HG03457 (cell line): ENCODE results near the gene BTG2.

Source experiments
- ATAC-seq: cut with Tn5 transposase; IDR thresholded peaks from one replicate; pipeline ENCODE4 v1.9.1; 2021; ENCODE audit warnings: moderate number of reproducible peaks; ENCODE audit not compliant: unreplicated experiment

BTG2 gene

DNA sequence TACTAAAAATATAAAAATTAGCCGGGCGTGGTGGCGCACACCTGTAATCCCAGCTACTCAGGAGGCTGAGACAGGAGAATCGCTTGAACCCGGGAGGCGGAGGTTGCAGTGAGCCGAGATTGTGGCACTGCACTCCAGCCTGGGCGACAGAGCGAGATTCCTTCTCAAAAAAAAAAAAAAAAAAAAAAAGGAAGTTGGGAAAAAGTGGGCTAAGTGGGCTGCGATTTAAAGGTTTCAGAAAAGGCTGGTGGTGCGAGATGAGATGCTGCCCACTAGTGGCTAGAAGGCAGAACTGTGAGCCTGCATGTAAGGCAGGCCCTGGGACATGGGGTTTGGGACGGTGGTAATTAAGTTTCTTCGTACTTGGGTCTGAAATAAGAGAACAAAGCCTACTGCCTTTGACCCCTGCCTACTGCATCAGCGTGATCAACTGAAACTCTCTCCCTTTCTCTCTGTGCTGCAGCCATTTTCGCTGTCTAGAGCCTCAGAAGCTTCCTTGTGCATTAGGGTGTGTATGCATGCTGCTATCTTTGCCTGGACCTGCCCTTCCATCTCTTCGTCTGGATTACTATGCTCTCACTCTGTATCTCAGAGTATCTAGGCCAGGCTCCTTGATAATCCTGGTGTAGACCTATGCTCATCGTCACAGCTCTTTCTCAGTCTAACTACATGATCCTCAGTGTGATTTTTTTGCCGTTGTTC, 33.2 kb downstream of the BTG2 start:
- no peak for ATAC-seq

DNA sequence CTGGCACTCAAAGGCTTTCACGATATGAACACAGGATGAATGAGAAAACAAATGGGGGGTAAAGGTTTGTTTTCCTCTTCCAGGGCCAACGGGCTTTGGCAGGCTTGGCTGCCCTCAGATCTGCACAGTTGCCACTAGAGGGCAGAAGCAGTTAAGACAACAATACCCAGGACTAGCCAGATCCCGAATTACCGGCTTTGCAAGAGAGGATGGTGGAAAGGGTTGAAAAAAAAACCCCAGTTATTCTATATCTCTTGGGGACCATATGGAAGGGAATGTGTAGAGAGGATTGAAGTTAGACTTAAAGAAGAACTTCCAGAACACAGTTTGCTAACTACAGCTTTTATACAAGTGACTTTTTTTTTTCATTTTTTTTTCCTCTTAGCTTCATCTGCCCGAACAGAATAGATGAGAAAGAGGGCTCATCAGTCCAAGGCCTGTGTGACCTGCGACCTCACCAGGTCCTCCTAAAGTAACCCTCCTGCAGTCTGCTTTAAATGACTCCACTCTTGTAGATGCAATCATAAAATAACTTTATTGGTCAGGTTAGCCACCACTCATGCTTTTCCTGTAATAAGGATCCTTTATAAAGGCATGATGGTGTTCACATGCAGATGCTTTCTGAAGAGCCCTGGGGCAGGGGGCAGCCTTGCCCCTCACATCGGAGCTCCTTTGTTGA, 34.9 kb downstream of the BTG2 start:
- no peak for ATAC-seq

DNA sequence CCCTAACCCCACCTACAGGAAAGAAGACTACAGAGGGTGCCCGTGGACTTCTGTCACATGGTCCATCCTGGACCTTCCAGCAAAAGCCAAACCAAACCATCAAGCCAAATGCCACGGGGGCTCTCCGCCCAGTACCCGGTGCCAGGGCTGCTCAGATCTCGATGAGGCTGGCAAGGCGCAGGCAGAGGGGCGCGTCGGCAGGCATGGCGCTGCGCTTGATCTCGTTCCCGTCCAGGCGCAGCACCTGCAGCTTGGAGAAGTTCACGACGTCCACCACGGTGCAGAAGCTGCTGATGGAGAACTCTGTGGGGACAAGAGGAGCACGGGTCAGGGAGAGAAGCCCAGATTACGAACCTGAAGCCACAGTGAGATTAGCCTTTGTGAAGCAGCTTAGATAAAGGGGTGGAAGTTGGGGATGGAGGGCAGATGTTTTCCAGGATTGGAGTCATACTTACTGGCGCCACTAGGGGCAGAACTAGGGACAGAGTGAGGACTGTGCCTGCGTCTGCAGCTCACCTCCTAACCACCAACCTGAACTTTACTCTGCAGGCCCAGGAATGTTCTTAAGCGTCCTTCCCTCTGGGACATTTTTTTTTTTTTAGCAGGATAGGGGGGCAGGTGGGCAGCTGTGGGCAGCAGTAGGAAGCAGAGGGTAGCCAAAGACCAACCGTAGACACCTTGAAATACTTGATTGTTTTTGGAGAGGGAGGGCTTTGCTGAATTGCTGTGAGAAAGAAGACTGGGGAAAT, 37.0 kb downstream of the BTG2 start:
- ATAC-seq = no peak

DNA sequence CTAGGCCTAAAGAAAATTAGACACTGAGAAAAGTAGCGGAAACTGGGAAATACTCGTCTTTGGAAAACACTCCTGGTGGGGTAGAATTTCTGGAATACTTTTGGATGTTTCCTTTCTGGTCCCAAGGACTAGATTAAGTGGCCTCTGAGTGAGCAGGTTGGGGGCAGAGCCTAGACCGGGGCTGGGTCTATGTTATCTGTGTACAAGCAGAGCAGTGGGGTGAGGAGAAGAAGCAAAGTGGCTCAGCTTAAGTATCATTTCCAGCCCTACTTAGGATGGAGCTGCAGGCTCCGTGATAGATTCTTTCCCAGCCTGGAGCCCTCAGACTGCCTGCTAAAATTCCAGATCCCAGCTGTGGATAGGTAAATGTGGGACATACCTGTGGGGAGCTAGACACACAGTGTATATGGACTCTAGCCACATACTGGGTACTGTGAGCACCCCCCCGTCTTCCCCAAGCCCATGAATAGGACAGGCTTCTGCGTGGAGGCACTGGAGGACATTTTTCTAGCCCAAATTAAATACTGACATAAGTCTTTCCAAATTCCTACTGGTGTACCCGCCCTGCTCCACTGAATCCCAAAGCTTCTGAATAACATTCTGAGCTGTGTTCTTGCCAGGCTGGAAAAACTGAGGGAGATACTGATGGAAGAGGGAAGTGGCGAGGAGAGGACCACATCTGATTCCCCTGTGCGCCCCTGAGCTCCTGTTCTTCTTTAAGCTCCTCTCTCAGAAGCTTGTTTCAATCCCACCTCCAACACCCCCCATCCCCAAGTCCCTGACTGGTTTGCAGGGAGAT, 38.8 kb downstream of the BTG2 start:
- no peak for ATAC-seq

DNA sequence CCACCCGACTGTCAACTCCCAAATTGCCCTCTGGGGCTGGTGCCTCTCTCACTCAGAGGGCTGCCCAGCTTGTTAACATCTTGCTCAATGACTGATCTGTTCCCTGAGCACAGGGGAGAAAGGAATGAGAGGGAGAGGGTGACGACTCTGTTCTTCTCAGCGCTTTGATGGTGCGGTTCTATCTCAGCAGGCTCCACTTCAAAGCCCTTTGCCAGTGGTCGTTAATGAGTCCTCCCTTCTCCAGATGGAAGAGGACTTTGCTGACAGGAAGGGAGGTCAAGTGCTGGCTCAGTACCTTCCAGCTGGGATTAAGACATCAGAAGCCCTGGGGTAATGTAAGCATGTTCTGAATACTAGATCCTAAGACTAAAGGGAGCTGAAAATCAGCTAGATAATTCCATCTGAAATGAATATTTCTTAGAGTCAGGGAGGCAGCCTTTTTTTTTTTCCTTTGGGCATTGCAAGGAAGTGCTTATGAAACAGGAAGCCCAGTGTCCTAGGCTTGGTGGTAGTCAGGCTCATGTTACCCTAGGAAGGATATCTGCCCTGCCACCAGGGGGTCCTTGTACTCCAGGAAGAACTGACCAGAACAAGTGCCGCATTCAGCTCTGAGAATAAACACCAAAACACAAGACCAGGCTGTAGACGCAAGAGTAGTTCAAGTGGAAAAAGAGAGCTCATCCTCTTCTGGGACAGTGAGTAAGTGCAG, 40.9 kb downstream of the BTG2 start:
- no peak for ATAC-seq

DNA sequence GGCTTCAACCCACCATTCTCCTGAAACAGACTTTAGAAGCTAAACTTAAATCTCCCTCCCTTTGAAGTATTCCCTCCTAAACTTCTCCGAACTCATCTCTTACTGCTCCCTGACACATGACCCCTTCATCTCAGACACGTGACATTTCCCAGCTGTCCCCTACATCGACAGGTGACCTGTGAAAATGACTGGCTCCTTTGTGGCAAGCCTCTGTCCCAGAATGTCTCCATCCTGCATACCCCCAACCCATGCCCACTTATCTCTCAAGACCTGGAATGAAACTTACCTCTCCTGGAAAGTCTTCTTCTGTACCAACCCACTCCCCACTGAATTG, 41.4 kb downstream of the BTG2 start:
- no peak for ATAC-seq

DNA sequence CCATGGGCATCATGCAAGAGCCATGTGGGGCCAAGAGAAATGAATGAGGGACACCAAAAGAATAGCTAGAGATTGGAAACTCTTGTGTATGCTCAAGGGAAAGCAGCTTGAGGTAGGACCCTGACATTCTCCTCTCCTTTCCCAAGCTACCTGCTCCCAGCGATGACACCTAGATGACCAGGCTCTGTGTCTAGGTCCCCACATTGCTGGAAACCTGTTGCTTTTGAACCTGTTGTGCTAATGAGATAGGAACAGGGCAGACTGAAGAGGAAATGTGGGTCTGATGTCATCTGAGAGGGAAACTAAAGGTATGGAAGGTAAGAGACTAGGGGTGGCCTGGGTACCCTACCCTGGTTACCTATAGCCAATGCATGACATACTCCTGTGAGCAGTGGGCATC, 43.8 kb downstream of the BTG2 start:
- no peak for ATAC-seq

DNA sequence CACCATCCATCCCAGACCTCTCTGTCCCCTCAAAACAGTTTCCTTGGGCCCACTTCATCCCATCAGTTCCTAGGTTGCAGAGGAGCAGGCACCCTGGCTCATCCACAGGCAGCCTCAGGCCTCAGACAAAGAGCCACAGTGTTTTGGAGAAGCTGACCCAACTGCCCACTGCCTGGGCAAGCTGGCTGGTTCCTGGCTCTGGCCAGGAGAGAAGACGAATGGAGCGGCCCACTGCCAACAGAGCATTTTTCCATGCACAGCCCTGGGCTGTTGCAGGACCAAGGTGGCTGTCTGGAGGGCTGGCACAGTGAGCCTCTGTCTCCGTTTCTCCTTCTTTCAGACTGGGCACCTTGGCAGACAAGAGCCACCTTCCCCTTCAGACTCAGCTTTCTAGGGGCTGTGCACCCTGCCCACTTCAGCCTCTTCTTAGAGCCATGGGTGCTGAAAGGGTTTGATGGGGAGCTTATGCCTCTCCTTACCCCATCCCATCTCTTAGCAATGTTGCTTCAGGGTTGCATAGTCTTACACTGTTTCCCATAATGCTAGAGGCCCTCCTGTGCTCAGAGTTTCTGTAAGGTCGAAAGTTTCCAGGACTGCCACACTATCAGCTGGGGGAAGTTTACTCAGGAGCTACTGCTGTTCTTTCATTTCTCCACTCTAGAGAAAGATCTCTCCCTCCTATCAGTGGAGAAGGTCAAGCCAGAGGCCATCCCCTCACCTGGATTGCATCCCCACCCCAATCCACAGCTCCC, 44.6 kb downstream of the BTG2 start:
- no peak for ATAC-seq

DNA sequence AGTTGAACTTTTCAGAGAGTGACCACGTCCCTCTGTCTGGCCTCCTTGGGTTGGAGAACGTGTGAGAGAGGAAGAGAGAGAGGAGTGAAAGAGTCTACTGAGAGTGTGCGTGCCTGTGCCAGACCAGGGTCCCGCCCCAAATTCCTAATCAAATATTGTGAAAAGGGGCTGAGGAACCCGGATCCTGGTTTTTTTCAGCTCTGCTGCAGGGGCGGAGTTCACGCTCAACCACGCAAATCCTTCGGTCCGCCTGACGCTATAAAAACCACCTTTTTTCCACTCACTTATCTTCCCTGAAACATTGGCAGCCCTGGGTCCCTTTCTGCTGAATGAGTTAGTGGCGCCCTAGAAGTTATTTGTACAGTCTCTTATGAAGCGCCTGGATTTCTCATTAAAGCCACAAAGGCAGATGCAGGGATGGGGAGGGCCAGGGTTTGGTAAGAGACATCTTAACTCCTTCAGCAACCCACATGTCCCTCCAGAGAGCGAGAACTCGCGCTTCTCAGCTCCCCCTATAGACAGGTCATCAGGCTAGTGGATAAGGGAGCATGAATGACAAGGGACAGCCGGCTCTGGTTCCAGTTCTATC, 45.8 kb downstream of the BTG2 start, which contains the start of gene FMOD:
Gene FMOD, minus strand, starts transcription at position 86 of the 589 bp plus-strand sequence. CDS start 2,852 bp downstream, outside the sequence.
- no peak for ATAC-seq

DNA sequence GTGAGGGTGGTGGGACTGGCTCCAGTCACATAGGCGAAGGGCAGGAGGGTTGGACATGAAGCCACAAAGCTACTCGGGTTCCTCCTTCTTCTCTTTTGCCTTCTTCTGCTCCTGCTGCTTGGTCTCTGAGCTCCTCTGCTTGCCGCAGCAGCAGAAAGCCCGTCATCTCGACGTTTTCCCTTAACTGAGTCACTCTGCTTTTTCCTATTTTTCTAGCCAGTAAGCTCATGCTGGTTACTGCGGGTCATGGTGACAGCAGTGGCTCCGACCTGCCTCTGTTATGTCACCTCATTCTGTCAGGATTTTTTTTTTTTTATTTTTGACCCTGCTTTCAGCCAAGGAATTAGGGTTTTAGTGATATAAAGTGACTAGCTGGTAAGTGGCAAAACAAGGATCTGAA, 48.2 kb downstream of the BTG2 start:
- ATAC-seq = no peak

DNA sequence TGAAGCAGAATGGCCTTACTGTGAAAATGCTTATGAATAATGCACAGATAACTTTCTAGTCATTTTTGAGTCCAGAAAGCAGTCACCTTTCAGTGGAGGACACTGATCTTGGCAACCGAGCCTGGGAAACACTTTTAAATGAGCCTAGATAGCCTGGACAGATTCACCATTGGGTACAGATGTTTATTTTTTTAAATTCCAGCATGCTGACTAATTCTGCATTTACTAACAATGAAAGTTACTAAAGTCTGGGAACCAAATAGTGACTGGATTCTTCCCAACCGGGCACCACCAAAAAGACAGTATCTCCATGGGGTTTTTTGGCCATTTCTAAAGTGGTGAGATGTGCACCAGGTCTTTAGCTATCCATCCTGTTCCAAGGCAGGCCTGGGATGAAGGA, 48.9 kb downstream of the BTG2 start:
- no peak for ATAC-seq

DNA sequence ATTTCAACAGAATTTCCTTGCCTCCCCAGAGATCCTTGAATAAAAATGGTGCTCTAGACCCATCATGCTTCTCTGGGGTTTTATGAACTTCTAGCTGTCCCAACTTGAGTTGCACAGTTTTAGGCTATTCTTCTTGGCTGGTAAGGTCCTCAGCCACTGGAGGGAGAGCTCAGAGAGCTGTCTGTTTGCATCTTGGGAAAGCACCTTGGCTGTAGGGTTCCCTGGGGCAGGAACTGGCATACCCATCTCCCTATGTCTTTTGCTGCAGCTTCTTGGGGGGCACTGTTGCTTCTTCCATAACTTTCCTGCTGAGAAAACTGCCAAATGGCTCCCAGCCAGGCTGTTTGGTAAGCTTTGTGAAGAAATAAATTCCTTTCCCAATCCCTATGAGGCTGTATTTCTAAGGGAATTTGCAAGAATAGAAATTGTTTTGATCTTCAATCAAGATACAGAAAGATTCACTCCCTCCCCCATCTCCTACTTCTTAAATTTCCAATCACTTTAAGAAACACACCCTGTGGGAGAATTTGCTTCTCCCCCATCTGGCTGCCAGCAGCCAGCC, 53.8 kb downstream of the BTG2 start:
- no peak for ATAC-seq
